Progenitor cell of endocrine pancreas (in vitro differentiated cells): ENCODE data around the gene MPHOSPH9. TPM values are rescaled to one million over a fixed set of nuclear protein-coding genes. Genes with fewer than 3 reads are reported as not detected.
A peak's percentile ranks its signal among the peaks of the same experiment; 100 is the strongest.

Experiments
- DNase-seq: peaks from one replicate; pipeline ENCODE4 v3.0.0; 2021; ENCODE audit warnings: low spot score; ENCODE audit not compliant: unreplicated experiment
- H3K27ac Mint-ChIP-seq: 2 replicates; pipeline ENCODE4 v1.8.0; 2021; ENCODE audit warnings: mild to moderate bottlenecking, moderate library complexity, mixed read lengths
- H3K27me3 Mint-ChIP-seq: 2 replicates; pipeline ENCODE4 v1.8.0; 2021; ENCODE audit warnings: mixed read lengths
- H3K36me3 Mint-ChIP-seq: 2 replicates; pipeline ENCODE4 v1.8.0; 2022; ENCODE audit warnings: mixed read lengths; ENCODE audit not compliant: insufficient read depth
- H3K4me1 Mint-ChIP-seq: 2 replicates; pipeline ENCODE4 v1.8.0; 2021; ENCODE audit warnings: low read depth, mixed read lengths
- H3K4me3 Mint-ChIP-seq: 2 replicates; pipeline ENCODE4 v1.8.0; 2021; ENCODE audit warnings: low read depth, mild to moderate bottlenecking, moderate library complexity, mixed read lengths
- H3K9me3 Mint-ChIP-seq: 2 replicates; pipeline ENCODE4 v1.8.0; 2021; ENCODE audit warnings: low read depth, mixed read lengths
- long read RNA-seq: library from polyadenylated mRNA; unstranded; transcript quantifications from one replicate; pipeline ENCODE4 v2.0.0, GENCODE V29; 2020
- total RNA-seq: library from RNA; stranded (reverse); gene quantifications from 2 replicates; pipeline ENCODE4 v1.2.1, GENCODE V29; 2021
- TF ChIP-seq, protein P1 (sequence below): fragments of 200-600 bp; sonication (generic); IDR thresholded peaks from one replicate; pipeline ENCODE4 v1.5.0; 2021; ENCODE audit warnings: antibody characterized with exemption, mild to moderate bottlenecking; ENCODE audit not compliant: unreplicated experiment

Gene MPHOSPH9, protein sequence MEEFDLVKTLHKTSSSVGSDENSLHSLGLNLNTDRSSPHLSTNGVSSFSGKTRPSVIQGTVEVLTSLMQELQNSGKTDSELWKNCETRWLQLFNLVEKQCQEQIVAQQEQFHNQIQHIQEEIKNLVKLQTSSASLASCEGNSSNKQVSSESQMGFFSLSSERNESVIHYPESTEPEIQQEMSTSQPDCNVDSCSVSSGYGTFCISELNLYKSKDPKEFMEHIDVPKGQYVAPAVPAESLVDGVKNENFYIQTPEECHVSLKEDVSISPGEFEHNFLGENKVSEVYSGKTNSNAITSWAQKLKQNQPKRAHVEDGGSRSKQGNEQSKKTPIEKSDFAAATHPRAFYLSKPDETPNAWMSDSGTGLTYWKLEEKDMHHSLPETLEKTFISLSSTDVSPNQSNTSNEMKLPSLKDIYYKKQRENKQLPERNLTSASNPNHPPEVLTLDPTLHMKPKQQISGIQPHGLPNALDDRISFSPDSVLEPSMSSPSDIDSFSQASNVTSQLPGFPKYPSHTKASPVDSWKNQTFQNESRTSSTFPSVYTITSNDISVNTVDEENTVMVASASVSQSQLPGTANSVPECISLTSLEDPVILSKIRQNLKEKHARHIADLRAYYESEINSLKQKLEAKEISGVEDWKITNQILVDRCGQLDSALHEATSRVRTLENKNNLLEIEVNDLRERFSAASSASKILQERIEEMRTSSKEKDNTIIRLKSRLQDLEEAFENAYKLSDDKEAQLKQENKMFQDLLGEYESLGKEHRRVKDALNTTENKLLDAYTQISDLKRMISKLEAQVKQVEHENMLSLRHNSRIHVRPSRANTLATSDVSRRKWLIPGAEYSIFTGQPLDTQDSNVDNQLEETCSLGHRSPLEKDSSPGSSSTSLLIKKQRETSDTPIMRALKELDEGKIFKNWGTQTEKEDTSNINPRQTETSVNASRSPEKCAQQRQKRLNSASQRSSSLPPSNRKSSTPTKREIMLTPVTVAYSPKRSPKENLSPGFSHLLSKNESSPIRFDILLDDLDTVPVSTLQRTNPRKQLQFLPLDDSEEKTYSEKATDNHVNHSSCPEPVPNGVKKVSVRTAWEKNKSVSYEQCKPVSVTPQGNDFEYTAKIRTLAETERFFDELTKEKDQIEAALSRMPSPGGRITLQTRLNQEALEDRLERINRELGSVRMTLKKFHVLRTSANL
- 36.7 and 39.3 TPM in 2 replicates for total RNA-seq
- long read RNA-seq, full-length matches to known transcripts = 5 of 92 reads
- long read RNA-seq, partial matches to known transcripts = 49 of 92 reads
- long read RNA-seq, other reads (novel, unspliced or antisense) = 38 of 92 reads

DNA sequence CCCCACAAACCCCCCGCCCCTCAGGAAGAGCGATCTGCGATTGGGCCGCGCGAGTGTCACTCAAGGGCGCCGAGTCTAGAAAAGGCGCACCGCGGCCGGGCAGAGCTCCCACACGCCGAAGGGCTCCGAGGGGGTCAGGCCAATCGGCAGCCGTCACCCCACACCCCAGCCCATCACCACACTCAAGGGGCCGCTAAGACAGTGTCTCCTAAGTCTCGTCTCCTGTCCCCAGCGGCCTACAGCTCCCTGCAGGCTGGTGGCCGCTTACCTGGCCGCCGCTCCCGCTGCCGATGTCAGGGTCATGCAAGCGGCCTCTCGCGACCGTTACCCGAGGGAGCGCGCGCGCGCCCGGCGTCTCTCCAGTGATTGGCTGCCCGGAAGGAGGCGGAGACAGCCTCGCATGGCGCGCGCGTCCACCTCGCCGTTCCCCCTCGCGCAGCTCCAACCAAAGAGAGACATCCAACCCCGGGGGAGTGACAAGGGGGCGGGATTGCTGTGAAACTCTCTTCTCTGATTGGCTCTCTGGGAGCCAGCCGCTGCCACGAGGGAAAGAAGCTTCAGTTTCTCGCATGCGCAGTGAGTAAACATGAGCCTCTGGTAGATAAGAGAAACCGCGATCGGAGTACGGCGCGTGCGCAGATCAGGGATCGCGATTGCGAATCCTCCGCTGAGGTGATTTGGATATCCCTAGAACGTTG is at the start of gene MPHOSPH9, which contains the start of gene MTRFR:
MPHOSPH9 (minus strand) TSS at position 335 of the 698 bp plus-strand sequence. CDS start 2,777 bp downstream, outside the sequence.
MTRFR (plus strand) TSS at position 630 of the 698 bp plus-strand sequence. CDS start 20,239 bp downstream, outside the sequence.
- DNase-seq = peak; percentile 97
- Mint-ChIP-seq H3K9me3 (no peaks in the 10 kb centered on the region), H3K36me3 (peaks cover 3% of the 10 kb centered on the region), H3K27me3 (no peaks in the 10 kb centered on the region), H3K4me1 (peaks cover 20% of the 10 kb centered on the region), H3K4me3 (peak within 1 kb of the TSS; percentile 93), H3K27ac (peak within 1 kb of the TSS; percentile 99)
- TF ChIP-seq, protein P1, sequence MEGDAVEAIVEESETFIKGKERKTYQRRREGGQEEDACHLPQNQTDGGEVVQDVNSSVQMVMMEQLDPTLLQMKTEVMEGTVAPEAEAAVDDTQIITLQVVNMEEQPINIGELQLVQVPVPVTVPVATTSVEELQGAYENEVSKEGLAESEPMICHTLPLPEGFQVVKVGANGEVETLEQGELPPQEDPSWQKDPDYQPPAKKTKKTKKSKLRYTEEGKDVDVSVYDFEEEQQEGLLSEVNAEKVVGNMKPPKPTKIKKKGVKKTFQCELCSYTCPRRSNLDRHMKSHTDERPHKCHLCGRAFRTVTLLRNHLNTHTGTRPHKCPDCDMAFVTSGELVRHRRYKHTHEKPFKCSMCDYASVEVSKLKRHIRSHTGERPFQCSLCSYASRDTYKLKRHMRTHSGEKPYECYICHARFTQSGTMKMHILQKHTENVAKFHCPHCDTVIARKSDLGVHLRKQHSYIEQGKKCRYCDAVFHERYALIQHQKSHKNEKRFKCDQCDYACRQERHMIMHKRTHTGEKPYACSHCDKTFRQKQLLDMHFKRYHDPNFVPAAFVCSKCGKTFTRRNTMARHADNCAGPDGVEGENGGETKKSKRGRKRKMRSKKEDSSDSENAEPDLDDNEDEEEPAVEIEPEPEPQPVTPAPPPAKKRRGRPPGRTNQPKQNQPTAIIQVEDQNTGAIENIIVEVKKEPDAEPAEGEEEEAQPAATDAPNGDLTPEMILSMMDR = no peak

DNA sequence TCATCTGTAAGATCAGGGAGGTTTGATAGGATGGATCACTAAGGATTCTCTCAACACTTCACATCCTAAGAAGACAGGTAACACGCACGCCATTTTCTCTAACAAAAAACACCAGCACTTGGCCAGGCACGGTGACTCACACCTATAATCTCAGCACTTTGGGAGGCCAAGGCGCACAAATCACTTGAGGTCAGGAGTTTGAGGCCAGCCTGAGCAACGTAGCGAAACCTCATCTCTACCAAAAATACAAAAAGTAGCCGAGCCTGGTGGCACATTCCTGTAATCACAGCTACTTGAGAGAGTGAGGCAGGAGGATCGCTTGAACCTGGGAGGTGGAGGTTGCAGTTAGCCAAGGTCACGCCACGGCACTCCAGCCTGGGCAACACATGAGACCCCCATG is 49.2 kb upstream of the MPHOSPH9 start:
- Mint-ChIP-seq H3K27ac (no peak overlapping the region), H3K9me3 (no peaks in the 10 kb centered on the region), H3K36me3 (no peaks in the 10 kb centered on the region), H3K4me1 (no peaks in the 10 kb centered on the region), H3K4me3 (no peak overlapping the region), H3K27me3 (no peaks in the 10 kb centered on the region)
- no peak for DNase-seq
- TF ChIP-seq, protein P1 = no peak

DNA sequence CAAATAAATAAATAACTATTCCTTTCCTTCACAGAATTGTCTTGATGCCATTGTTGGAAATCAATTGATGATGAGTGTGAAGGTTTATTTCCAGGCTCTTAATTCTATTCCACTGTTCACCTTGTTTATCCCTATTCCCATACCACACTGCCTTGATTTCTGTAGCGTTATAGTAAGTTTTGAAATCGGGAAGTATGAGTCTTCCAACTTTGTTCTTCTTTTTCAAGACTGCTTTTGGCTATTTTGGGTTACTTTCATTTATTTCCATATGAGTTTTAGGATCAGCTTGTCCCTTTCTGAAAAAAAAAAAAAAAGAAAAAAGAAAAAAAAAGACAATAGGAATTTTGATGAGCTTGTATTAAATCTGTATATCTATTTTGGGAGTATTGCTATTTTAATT is 48.0 kb upstream of the MPHOSPH9 start:
- TF ChIP-seq, protein P1 = no peak
- DNase-seq = no peak
- Mint-ChIP-seq H3K9me3 (no peaks in the 10 kb centered on the region), H3K4me3 (no peak overlapping the region), H3K4me1 (no peaks in the 10 kb centered on the region), H3K27me3 (no peaks in the 10 kb centered on the region), H3K36me3 (no peaks in the 10 kb centered on the region), H3K27ac (no peak overlapping the region)

DNA sequence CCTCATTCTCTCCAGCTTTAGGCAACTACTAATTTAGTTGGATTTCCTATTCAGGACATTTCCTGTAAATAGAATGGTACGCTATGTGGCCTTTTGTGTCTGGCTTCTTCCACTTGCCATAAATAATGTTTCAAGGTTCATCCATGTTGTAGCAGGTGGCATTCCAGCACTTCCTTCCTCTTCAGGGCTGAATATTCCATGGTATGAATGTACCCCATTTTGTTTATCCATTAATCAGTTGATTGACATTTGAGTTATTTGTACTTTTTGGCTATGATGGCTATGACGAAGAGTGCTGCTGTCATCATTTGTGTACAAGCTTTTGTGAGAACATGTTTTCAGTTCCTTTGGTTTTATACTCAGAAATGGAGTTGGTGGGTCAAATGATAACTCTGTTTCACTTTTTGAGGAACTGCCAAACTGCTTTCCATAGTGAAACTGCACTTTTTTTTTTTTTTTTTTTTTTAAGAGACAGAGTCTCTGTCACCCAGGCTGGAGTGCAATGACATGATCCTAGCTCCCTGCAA is 45.2 kb upstream of the MPHOSPH9 start:
- no peaks in the 10 kb centered on the region for H3K9me3 Mint-ChIP-seq
- H3K4me1 Mint-ChIP-seq = no peaks in the 10 kb centered on the region
- H3K27me3 Mint-ChIP-seq = no peaks in the 10 kb centered on the region
- H3K27ac Mint-ChIP-seq = no peak overlapping the region
- TF ChIP-seq, protein P1 = no peak
- H3K36me3 Mint-ChIP-seq = no peaks in the 10 kb centered on the region
- no peak for DNase-seq
- no peak overlapping the region for H3K4me3 Mint-ChIP-seq
